EH (cell line): ENCODE data around the gene ZNF837.

Source experiments
- DNase-seq: peaks from one replicate; pipeline ENCODE4 v3.0.0-alpha.2; 2015; ENCODE audit warnings: low read depth

The ZNF837 gene

GRCh38 chr19:58318297-58318696 lies 62.5 kb downstream of the ZNF837 start:
- no peak for DNase-seq
